Brain microvascular endothelial cell (primary cell): ENCODE results near the gene LIN37.
"Not testable (repeated sequence)": the region's sequence is repeated elsewhere in the genome, so short reads cannot be mapped to it uniquely, and the experiment has no call there.

Experiments
- DNase-seq: peaks from one replicate; pipeline ENCODE4 v3.0.0-alpha.2; 2020
- H3K27ac ChIP-seq: fragments of 250-450 bp; sonication (Bioruptor Pico); 2 replicates; pipeline ENCODE4 v1.5.1; 2020; ENCODE audit warnings: mild to moderate bottlenecking, moderate library complexity
- H3K27me3 ChIP-seq: fragments of 250-450 bp; sonication (Bioruptor Pico); replicated peaks from 2 replicates; pipeline ENCODE4 v1.5.1; 2020; ENCODE audit warnings: mild to moderate bottlenecking
- H3K36me3 ChIP-seq: fragments of 250-450 bp; sonication (Bioruptor Pico); replicated peaks from 2 replicates; pipeline ENCODE4 v1.5.1; 2020; ENCODE audit warnings: mild to moderate bottlenecking
- H3K4me3 ChIP-seq: 2 replicates; pipeline ENCODE4 v1.5.1; 2011; ENCODE audit warnings: low read depth, mild to moderate bottlenecking, control low read depth, low read length, moderate library complexity
- CTCF ChIP-seq: IDR thresholded peaks from 2 replicates; pipeline ENCODE4 v1.5.1; 2011; ENCODE audit warnings: low read depth, mild to moderate bottlenecking, moderate library complexity, low read length, control low read depth, inconsistent platforms; ENCODE audit errors: missing control alignments
- in situ Hi-C: cut with HindIII; loops from 2 replicates; pipeline ENCODE4 v1.10.0; 2017; ENCODE audit warnings: low sequenced_read_pairs, low pct_ligation_motif_present

LIN37 gene

GRCh38 chr19:35790981-35791813 is 42.8 kb downstream of the LIN37 start:
- in situ Hi-C loops: no loop called here
- Histone ChIP-seq H3K36me3 (no peaks in the 10 kb centered on the region), H3K27me3 (no peaks in the 10 kb centered on the region), H3K27ac (no peak overlapping the region), H3K4me3 (no peak overlapping the region)
- no peak for DNase-seq
- peak; percentile 43 for TF ChIP-seq CTCF

- no peaks in the 10 kb centered on the region for H3K36me3 ChIP-seq
- H3K4me3 ChIP-seq: no peak overlapping the region
- DNase-seq: no peak
- in situ Hi-C loops: no loop called here
- peaks cover 4% of the 10 kb centered on the region for H3K27me3 ChIP-seq
- no peak overlapping the region for H3K27ac ChIP-seq
- TF ChIP-seq CTCF: no peak
Observed at GRCh38 chr19:35791814-35792279, 43.5 kb downstream of the LIN37 start.

GRCh38 chr19:35792312-35792711 is 43.9 kb downstream of the LIN37 start:
- no peak overlapping the region for H3K27ac ChIP-seq
- no peak overlapping the region for H3K4me3 ChIP-seq
- no peak for DNase-seq
- in situ Hi-C loops: no loop called here
- no peak for TF ChIP-seq CTCF
- peaks cover 8% of the 10 kb centered on the region for H3K27me3 ChIP-seq
- no peaks in the 10 kb centered on the region for H3K36me3 ChIP-seq

- H3K4me3 ChIP-seq: no peak overlapping the region
- H3K36me3 ChIP-seq: no peaks in the 10 kb centered on the region
- in situ Hi-C loops: no loop called here
- no peak for DNase-seq
- H3K27me3 ChIP-seq: peaks cover 12% of the 10 kb centered on the region
- no peak overlapping the region for H3K27ac ChIP-seq
- TF ChIP-seq CTCF: no peak
Observed at GRCh38 chr19:35792888-35793287, 44.5 kb downstream of the LIN37 start.

- in situ Hi-C loops: no loop called here
- H3K36me3 ChIP-seq: no peaks in the 10 kb centered on the region
- H3K4me3 ChIP-seq: no peak overlapping the region
- no peak overlapping the region for H3K27ac ChIP-seq
- peaks cover 14% of the 10 kb centered on the region for H3K27me3 ChIP-seq
- TF ChIP-seq CTCF: no peak
- DNase-seq: peak; percentile 32
Observed at GRCh38 chr19:35793381-35794165, 45.2 kb downstream of the LIN37 start.

GRCh38 chr19:35795564-35795963 is 47.2 kb downstream of the LIN37 start:
- DNase-seq, H3K36me3 ChIP-seq, H3K4me3 ChIP-seq, H3K27ac ChIP-seq, in situ Hi-C loops: not testable (repeated sequence)
- H3K27me3 ChIP-seq: peaks cover 14% of the 10 kb centered on the region
